ENCODE results near the gene DENND6B. TPM values are rescaled to one million over a fixed set of nuclear protein-coding genes. Genes with fewer than 3 reads are reported as not detected.
"Not testable (repeated sequence)": the region's sequence is repeated elsewhere in the genome, so short reads cannot be mapped to it uniquely, and the experiment has no call there.

DENND6B gene
- total RNA-seq, 1 experiment from 2014 or later, result 13.2 TPM

DNA sequence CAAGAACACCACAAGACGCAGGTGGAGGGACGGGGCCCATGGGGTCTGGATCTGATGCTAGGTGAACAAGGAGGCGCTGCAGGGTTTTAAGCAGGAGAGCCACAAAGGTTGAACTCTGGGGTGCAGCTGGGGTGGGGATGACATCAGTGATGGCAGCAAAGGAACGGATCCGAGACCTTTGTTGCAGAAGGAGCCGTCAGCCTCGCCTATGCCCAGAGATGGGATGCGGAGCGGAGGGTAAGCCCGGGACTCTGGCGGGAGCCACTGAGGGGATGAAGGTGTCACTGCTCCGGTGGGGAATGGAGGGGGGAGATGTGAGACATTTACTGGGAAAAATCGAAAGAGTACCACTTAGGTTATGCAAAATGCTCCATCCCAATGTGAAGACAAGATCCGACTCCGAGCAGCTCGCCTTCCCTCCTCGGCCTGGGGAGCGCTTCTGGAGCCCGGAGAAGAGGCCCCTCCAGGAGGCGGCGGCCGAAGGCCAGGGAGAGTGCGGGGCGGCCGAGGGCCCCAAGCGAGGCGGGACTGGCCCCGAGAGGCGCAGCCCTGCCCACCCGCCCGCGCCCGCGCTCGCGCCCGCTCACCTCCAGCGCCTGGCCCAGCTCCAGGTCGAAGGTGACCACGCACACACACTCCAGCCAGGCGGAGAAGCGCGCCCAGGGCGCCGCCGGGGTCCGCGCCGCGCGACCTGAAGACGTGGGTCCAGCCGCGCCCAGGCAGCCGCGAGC lies 422 bp downstream of the DENND6B start:
- no TSS peak for BruUV-seq (replicated peaks)
- CTCF ChIA-PET, result interaction anchor here (0.6 to 2.8 kb wide), 5 partner anchors 20 to 74 kb away, joined by 3 to 9 read pairs (median 6); no protein-coding TSS in a partner anchor
- Mint-ChIP-seq H3K9me3 (ENCODE audit: low read depth, unreplicated experiment) (no peaks in the 10 kb centered on the region), H3K36me3 (ENCODE audit: insufficient read depth, unreplicated experiment) (peaks cover 27% of the 10 kb centered on the region), H3K27me3 (ENCODE audit: unreplicated experiment) (no peaks in the 10 kb centered on the region), H3K27ac (ENCODE audit: unreplicated experiment) (peak overlapping the region; percentile 64), H3K4me3 (ENCODE audit: low read depth, unreplicated experiment) (peak overlapping the region; percentile 74), H3K4me1 (ENCODE audit: low read depth, unreplicated experiment) (peaks cover 29% of the 10 kb centered on the region)
- no peak for DNase-seq
- intact Hi-C loops (cut with micrococcal nuclease; ENCODE audit: unreplicated experiment), result loop anchor here (5.0 kb wide), 1 partner anchor 54 kb away; the partner anchor contains the start of gene MAPK11
- TF ChIP-seq, protein P1, sequence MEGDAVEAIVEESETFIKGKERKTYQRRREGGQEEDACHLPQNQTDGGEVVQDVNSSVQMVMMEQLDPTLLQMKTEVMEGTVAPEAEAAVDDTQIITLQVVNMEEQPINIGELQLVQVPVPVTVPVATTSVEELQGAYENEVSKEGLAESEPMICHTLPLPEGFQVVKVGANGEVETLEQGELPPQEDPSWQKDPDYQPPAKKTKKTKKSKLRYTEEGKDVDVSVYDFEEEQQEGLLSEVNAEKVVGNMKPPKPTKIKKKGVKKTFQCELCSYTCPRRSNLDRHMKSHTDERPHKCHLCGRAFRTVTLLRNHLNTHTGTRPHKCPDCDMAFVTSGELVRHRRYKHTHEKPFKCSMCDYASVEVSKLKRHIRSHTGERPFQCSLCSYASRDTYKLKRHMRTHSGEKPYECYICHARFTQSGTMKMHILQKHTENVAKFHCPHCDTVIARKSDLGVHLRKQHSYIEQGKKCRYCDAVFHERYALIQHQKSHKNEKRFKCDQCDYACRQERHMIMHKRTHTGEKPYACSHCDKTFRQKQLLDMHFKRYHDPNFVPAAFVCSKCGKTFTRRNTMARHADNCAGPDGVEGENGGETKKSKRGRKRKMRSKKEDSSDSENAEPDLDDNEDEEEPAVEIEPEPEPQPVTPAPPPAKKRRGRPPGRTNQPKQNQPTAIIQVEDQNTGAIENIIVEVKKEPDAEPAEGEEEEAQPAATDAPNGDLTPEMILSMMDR (IDR thresholded peaks at IDR 0.05; ENCODE audit: unreplicated experiment), result no peak

DNA sequence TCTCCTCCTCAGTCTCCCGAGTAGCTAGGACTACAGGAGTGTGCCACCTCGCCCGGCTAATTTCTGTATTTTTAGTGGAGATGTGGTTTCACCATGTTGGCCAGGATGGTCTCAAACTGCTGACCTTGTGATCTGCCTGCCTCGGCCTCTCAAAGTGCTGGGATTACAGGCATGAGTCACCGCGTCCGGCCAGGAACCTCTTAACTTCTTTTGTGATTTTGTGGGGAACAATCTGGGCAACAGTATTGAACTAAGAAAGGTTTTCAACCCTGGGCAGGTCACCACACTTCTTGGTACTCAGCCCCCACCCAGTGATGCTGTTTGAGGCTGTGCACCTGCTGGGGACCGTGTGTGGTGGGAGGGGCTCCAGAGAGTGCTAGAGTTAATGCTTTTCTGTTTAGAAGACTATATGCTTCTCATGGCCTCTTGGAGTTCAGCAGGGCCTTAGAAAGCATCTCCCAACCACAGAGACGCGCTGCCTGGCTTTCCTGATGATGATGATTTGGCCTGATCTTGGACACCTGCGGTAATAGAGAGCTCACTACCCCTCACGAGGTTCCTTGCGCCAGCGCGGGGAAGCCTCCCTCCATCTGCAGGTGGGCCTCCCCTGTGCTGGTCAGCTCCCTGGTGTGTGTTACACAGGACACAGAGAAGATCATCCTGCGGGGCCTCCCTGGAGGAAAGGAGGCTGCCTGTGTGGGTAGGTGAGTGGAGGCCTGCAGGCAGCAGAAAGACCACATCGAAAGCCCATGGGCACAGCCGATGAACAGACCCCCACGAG lies 1.2 kb downstream of the DENND6B start:
- Mint-ChIP-seq H3K36me3 (ENCODE audit: insufficient read depth, unreplicated experiment) (peaks cover 27% of the 10 kb centered on the region), H3K9me3 (ENCODE audit: low read depth, unreplicated experiment) (no peaks in the 10 kb centered on the region), H3K4me3 (ENCODE audit: low read depth, unreplicated experiment) (peak overlapping the region; percentile 74), H3K27ac (ENCODE audit: unreplicated experiment) (peak overlapping the region; percentile 64), H3K4me1 (ENCODE audit: low read depth, unreplicated experiment) (peaks cover 22% of the 10 kb centered on the region), H3K27me3 (ENCODE audit: unreplicated experiment) (no peaks in the 10 kb centered on the region)
- BruUV-seq (replicated peaks), result TSS peak; percentile 28
- TF ChIP-seq, protein P1 (IDR thresholded peaks at IDR 0.05; ENCODE audit: unreplicated experiment), result no peak
- DNase-seq, result no peak
- intact Hi-C loops (cut with micrococcal nuclease; ENCODE audit: unreplicated experiment), result loop anchor here (5.0 kb wide), 1 partner anchor 53 kb away; the partner anchor contains the start of gene MAPK11
- CTCF ChIA-PET, result interaction anchor here (0.7 to 2.8 kb wide), 5 partner anchors 19 to 110 kb away, joined by 5 to 9 read pairs (median 7); no protein-coding TSS in a partner anchor

DNA sequence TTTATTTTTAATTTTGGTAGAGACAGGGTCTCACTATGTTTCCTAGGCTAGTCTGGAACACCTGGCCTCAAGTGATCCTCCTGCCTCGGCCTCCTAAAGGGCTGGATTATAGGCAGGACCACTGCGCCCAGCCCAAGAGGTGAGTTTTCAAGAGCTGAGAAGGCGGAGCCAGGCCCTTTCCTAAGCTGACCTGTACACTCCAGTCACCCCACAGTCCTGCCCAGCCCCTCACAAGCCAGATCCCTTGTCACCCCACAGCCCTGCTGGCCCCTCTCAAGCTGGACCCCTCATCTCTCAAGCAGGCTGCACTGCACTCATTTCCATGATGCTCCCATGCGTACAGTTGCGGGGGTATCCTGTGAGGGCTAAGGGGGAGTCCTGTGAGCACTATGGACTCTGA lies 2.9 kb downstream of the DENND6B start:
- intact Hi-C loops (cut with micrococcal nuclease; ENCODE audit: unreplicated experiment), result no loop called here
- peaks cover 27% of the 10 kb centered on the region for H3K36me3 Mint-ChIP-seq (ENCODE audit: insufficient read depth, unreplicated experiment)

DNA sequence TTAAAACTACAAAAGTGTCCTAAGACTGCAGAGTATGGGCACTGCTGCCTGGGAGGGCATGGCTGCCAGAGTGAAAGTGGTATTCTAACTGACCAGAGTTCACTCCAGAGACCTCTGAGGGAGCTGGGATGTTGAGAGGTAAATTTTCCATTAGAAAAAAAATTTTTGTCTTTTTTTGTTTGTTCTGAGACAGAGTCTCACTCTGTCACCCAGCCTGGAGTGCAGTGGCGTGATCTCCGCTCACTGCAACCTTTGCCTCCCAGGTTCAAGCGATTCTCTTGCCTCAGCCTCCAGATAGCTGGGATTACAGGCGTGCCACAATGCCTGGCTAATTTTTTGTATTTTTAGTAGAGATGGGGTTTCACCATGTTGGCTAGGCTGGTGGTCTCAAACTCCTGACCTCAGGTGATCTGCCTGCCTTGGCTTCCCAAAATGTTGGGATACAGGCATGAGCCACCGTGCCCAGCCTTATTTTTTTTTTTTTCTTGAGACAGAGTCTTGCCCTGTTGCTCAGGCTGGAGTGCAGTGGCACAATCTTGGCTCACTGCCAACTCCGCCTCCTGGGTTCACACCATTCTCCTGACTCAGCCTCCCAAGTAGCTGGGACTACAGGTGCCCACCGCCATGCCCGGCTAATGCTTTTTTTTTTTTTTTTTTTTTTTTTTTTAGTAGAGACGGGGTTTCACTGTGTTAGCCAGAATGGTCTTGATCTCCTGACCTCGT lies 4.3 kb downstream of the DENND6B start:
- H3K4me3 Mint-ChIP-seq (ENCODE audit: low read depth, unreplicated experiment); H3K9me3 Mint-ChIP-seq (ENCODE audit: low read depth, unreplicated experiment); H3K27ac Mint-ChIP-seq (ENCODE audit: unreplicated experiment); H3K27me3 Mint-ChIP-seq (ENCODE audit: unreplicated experiment); DNase-seq; intact Hi-C loops (cut with micrococcal nuclease; ENCODE audit: unreplicated experiment); BruUV-seq (replicated peaks): not testable (repeated sequence)
- H3K36me3 Mint-ChIP-seq (ENCODE audit: insufficient read depth, unreplicated experiment), result peaks cover 23% of the 10 kb centered on the region
- CTCF ChIA-PET, result interaction anchor here (0.6 to 1.0 kb wide), 2 partner anchors 26 to 40 kb away, joined by 3 to 5 read pairs; no protein-coding TSS in a partner anchor
- H3K4me1 Mint-ChIP-seq (ENCODE audit: low read depth, unreplicated experiment), result peaks cover 21% of the 10 kb centered on the region

More for the DNA sequence above, 2.9 kb downstream of the DENND6B start:
- Mint-ChIP-seq H3K4me1 (ENCODE audit: low read depth, unreplicated experiment) (peaks cover 21% of the 10 kb centered on the region), H3K27me3 (ENCODE audit: unreplicated experiment) (no peaks in the 10 kb centered on the region), H3K9me3 (ENCODE audit: low read depth, unreplicated experiment) (no peaks in the 10 kb centered on the region), H3K27ac (ENCODE audit: unreplicated experiment) (no peak overlapping the region), H3K4me3 (ENCODE audit: low read depth, unreplicated experiment) (no peak overlapping the region)
- CTCF ChIA-PET, result interaction anchor here (0.9 to 2.8 kb wide), 3 partner anchors 20 to 51 kb away, joined by 3 to 8 read pairs (median 7); no protein-coding TSS in a partner anchor
- TF ChIP-seq, protein P1 (IDR thresholded peaks at IDR 0.05; ENCODE audit: unreplicated experiment), result no peak
- DNase-seq, result no peak
- no TSS peak for BruUV-seq (replicated peaks)

Measured in Calu3 (cell line).